ENCODE data around the gene FMN1. TPM values are rescaled to one million over a fixed set of nuclear protein-coding genes. Genes with fewer than 3 reads are reported as not detected.

The FMN1 gene
- total and polyA plus RNA-seq, 2 of the 13 experiments (the other 11 are each of a cell fraction or from before 2014, with no cell fraction given), result 0.20 to 0.60 TPM

DNA sequence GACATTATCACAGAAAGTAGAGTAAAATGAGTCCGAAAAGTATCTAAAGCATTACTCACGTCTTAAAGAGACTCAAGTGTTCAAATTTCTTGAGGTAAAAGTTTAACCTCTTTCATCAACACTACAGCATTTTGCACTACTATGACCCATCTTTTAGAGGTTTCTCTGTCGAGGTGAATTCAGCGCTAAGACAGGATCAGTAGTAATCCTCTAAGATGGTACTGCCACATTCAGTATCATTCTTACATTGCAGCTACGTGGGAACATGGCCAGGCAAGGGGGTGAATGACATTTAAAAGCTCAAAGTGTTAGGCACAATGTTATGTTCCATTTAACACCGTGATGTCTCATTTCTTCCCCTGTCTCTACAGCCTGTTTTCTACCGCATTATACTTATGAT is 210.8 kb downstream of the FMN1 start:
- Histone ChIP-seq H3K4me1 (ENCODE audit: insufficient read depth, low read length) (no peaks in the 10 kb centered on the region), H3K27ac (ENCODE audit: extremely low read length, insufficient read depth, low read length) (no peak overlapping the region), H3K27me3 (ENCODE audit: control insufficient read depth in 1 of 2, insufficient read depth in 2 of 2, low read length in 2 of 2) (no peaks in the 10 kb centered on the region), H2AFZ (ENCODE audit: low read length) (no peak overlapping the region), H3K4me2 (ENCODE audit: low read depth, low read length) (no peak overlapping the region), H3K36me3 (replicated peaks in 1 of 2; ENCODE audit: control insufficient read depth in 1 of 2, insufficient read depth in 2 of 2, low read length in 2 of 2) (no peaks in the 10 kb centered on the region), H3K9me3 (ENCODE audit: low read length) (no peaks in the 10 kb centered on the region), H3K9ac (ENCODE audit: insufficient read depth, low read depth, low read length) (no peak overlapping the region), H4K20me1 (ENCODE audit: insufficient read depth, low read length) (no peaks in the 10 kb centered on the region), H3K4me3 (replicated peaks in 1 of 3; ENCODE audit: insufficient read depth in 1 of 3, low read depth in 2 of 3, low read length in 3 of 3) (no peak overlapping the region), H3K79me2 (ENCODE audit: insufficient read depth, low read length) (no peaks in the 10 kb centered on the region)
- ATAC-seq (no peak), DNase-seq (ENCODE audit: low spot score) (no peak), FAIRE-seq (no peak)
- ChIA-PET CTCF (ENCODE audit: low intra/inter-chr PET ratio, low total read pairs) (no interaction called here), POLR2A (no interaction called here)
- BruUV-seq (replicated peaks), result no TSS peak
- intact Hi-C loops (cut with micrococcal nuclease; ENCODE audit: unreplicated experiment) (no loop called here), in situ Hi-C loops (cut with HindIII; ENCODE audit: extremely low pct_ligation_motif_present, low pct_unique_long_range_greater_than_20kb) (no loop called here)
- WGBS (ENCODE audit: low lambda C conversion rate), result 42% methylated on average over 7 of the region's 7 CpGs
- TF ChIP-seq SOX6 (IDR thresholded peaks at IDR 0.05), result no peak
- no peak for TF ChIP-seq SOX6 (CRISPR knock-in tag; IDR thresholded peaks at IDR 0.05)
- no peak for TF ChIP-seq ZNF652 (CRISPR knock-in tag; IDR thresholded peaks at IDR 0.05; ENCODE audit: borderline replicate concordance, low read depth)
- no peak for TF ChIP-seq ZSCAN21 (CRISPR knock-in tag; IDR thresholded peaks at IDR 0.05; ENCODE audit: borderline replicate concordance)
- TF ChIP-seq ZNF383 (CRISPR knock-in tag; IDR thresholded peaks at IDR 0.05; ENCODE audit: borderline replicate concordance), result no peak
- no peak for TF ChIP-seq ZFX (CRISPR knock-in tag; IDR thresholded peaks at IDR 0.05; ENCODE audit: low read depth)
- TF ChIP-seq ZNF354B (CRISPR knock-in tag; IDR thresholded peaks at IDR 0.05), result no peak
- no peak for TF ChIP-seq ZNF549 (CRISPR knock-in tag; IDR thresholded peaks at IDR 0.05)

DNA sequence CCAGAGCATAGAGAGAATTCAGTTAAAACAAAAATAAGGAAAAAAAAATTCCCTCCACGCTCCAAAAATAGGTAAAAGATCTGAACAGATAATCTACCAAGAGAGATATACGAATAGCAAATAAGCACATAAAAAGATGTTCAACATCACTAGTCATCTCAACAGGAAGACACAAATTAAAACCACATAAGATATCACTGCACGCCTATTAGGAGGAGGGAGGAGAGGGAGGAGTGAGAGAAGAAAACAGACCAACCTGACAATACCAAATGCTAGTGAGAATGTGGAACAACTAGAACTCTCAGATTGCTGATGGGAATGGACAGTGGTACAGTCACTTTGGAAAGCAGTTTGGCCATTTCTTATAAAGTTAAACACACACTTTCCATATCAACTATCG is 212.5 kb downstream of the FMN1 start:
- no peaks in the 10 kb centered on the region for H3K9me3 ChIP-seq (ENCODE audit: low read length)
- FAIRE-seq (no peak), DNase-seq (ENCODE audit: low spot score) (no peak), ATAC-seq (no peak)
- H3K4me2 ChIP-seq (ENCODE audit: low read depth, low read length), result no peak overlapping the region
- H3K79me2 ChIP-seq (ENCODE audit: insufficient read depth, low read length), result no peaks in the 10 kb centered on the region
- no peaks in the 10 kb centered on the region for H3K36me3 ChIP-seq (replicated peaks in 1 of 2; ENCODE audit: control insufficient read depth in 1 of 2, insufficient read depth in 2 of 2, low read length in 2 of 2)
- no peak overlapping the region for H3K4me3 ChIP-seq (replicated peaks in 1 of 3; ENCODE audit: insufficient read depth in 1 of 3, low read depth in 2 of 3, low read length in 3 of 3)
- no peak overlapping the region for H3K9ac ChIP-seq (ENCODE audit: insufficient read depth, low read depth, low read length)
- intact Hi-C loops (cut with micrococcal nuclease; ENCODE audit: unreplicated experiment) (no loop called here), in situ Hi-C loops (cut with HindIII; ENCODE audit: extremely low pct_ligation_motif_present, low pct_unique_long_range_greater_than_20kb) (no loop called here)
- no peak overlapping the region for H3K27ac ChIP-seq (ENCODE audit: extremely low read length, insufficient read depth, low read length)
- WGBS (ENCODE audit: low lambda C conversion rate), result 39% methylated on average over 4 of the region's 4 CpGs
- H4K20me1 ChIP-seq (ENCODE audit: insufficient read depth, low read length), result no peaks in the 10 kb centered on the region
- POLR2A ChIA-PET, result no interaction called here
- no peak overlapping the region for H2AFZ ChIP-seq (ENCODE audit: low read length)
- H3K4me1 ChIP-seq (ENCODE audit: insufficient read depth, low read length), result no peaks in the 10 kb centered on the region
- no TSS peak for BruUV-seq (replicated peaks)
- CTCF ChIA-PET (ENCODE audit: low intra/inter-chr PET ratio, low total read pairs), result no interaction called here
- no peaks in the 10 kb centered on the region for H3K27me3 ChIP-seq (ENCODE audit: control insufficient read depth in 1 of 2, insufficient read depth in 2 of 2, low read length in 2 of 2)
- no peak for TF ChIP-seq ZNF562 (CRISPR knock-in tag; IDR thresholded peaks at IDR 0.05; ENCODE audit: borderline replicate concordance)
- TF ChIP-seq ZNF138 (CRISPR knock-in tag; IDR thresholded peaks at IDR 0.05; ENCODE audit: low read depth), result no peak
- no peak for TF ChIP-seq XBP1 (CRISPR knock-in tag; IDR thresholded peaks at IDR 0.05)
- TF ChIP-seq HNRNPK (IDR thresholded peaks at IDR 0.05; ENCODE audit: low read depth, low read length, poor library complexity, severe bottlenecking), result no peak
- no peak for TF ChIP-seq AKAP8 (CRISPR knock-in tag; IDR thresholded peaks at IDR 0.05)
- TF ChIP-seq, protein P1, sequence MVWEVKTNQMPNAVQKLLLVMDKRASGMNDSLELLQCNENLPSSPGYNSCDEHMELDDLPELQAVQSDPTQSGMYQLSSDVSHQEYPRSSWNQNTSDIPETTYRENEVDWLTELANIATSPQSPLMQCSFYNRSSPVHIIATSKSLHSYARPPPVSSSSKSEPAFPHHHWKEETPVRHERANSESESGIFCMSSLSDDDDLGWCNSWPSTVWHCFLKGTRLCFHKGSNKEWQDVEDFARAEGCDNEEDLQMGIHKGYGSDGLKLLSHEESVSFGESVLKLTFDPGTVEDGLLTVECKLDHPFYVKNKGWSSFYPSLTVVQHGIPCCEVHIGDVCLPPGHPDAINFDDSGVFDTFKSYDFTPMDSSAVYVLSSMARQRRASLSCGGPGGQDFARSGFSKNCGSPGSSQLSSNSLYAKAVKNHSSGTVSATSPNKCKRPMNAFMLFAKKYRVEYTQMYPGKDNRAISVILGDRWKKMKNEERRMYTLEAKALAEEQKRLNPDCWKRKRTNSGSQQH (CRISPR knock-in tag; IDR thresholded peaks at IDR 0.05; ENCODE audit: low read depth), result no peak
- TF ChIP-seq PTBP1 (IDR thresholded peaks at IDR 0.05; ENCODE audit: low read depth, low read length, poor library complexity, severe bottlenecking), result no peak
- no peak for TF ChIP-seq ZNF777 (CRISPR knock-in tag; IDR thresholded peaks at IDR 0.05)
- TF ChIP-seq PHF20 (CRISPR knock-in tag; IDR thresholded peaks at IDR 0.05), result no peak
- no peak for TF ChIP-seq TEAD3 (CRISPR knock-in tag; optimal IDR thresholded peaks at IDR 0.05; ENCODE audit: borderline replicate concordance)
- no peak for TF ChIP-seq NCOA2 (CRISPR knock-in tag; IDR thresholded peaks at IDR 0.05)
- TF ChIP-seq TBL1XR1 (IDR thresholded peaks at IDR 0.05; ENCODE audit: borderline replicate concordance, low read length, partially characterized antibody), result no peak
- TF ChIP-seq KLF12 (CRISPR knock-in tag; IDR thresholded peaks at IDR 0.05; ENCODE audit: borderline replicate concordance), result no peak
- no peak for TF ChIP-seq ZNF367 (CRISPR knock-in tag; IDR thresholded peaks at IDR 0.05; ENCODE audit: borderline replicate concordance)

Measured in HepG2 (cell line).